Measurements from ENCODE around the gene SLC25A29.
"Not testable (repeated sequence)": the region's sequence is repeated elsewhere in the genome, so short reads cannot be mapped to it uniquely, and the experiment has no call there.

The SLC25A29 gene

DNA sequence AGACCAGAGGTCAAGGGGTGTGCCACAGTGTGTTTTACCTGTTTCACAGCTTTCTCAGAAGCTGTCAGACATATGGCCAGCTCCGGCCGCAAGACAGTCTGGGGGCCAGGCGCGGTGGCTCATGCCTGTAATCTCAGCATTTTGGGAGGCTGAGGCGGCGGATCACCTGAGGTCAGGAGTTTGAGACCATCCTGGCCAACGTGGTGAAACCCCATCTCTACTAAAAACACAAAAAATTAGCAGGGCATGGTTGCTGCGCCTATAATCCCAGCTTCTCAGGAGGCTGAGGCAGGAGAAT, 18.3 kb downstream of the SLC25A29 start:
- H2BK120ac ChIP-seq (ENCODE audit: low read depth, low read length); H3K79me2 ChIP-seq (ENCODE audit: control insufficient read depth, insufficient read depth, low read length); H3K27ac ChIP-seq (ENCODE audit: low read depth, low read length); H4K8ac ChIP-seq (ENCODE audit: low read depth, low read length); H3K4me2 ChIP-seq (ENCODE audit: low read length); H2BK5ac ChIP-seq (ENCODE audit: low read length); H4K5ac ChIP-seq (ENCODE audit: low read length); H2AK5ac ChIP-seq (ENCODE audit: low read length); H3K56ac ChIP-seq (ENCODE audit: low read length); H3K4me1 ChIP-seq (ENCODE audit: control insufficient read depth, low read depth, low read length); H2BK15ac ChIP-seq (replicated peaks; ENCODE audit: low read depth); H3K23ac ChIP-seq (ENCODE audit: low read length); H3K36me3 ChIP-seq (ENCODE audit: control insufficient read depth, insufficient read depth, low read length); H3K18ac ChIP-seq (ENCODE audit: low read length); H3K9ac ChIP-seq (ENCODE audit: low read length); DNase-seq; H3K79me1 ChIP-seq (ENCODE audit: low read length); H3K4ac ChIP-seq (ENCODE audit: low read depth, low read length); H3K4me3 ChIP-seq (ENCODE audit: low read length); H3K27me3 ChIP-seq (ENCODE audit: insufficient read depth, low read length, poor library complexity): not testable (repeated sequence)
- no CpG with 5 or more reads among the region's 8 CpGs for WGBS (ENCODE audit: extremely low coverage, insufficient coverage, low lambda C conversion rate)

DNA sequence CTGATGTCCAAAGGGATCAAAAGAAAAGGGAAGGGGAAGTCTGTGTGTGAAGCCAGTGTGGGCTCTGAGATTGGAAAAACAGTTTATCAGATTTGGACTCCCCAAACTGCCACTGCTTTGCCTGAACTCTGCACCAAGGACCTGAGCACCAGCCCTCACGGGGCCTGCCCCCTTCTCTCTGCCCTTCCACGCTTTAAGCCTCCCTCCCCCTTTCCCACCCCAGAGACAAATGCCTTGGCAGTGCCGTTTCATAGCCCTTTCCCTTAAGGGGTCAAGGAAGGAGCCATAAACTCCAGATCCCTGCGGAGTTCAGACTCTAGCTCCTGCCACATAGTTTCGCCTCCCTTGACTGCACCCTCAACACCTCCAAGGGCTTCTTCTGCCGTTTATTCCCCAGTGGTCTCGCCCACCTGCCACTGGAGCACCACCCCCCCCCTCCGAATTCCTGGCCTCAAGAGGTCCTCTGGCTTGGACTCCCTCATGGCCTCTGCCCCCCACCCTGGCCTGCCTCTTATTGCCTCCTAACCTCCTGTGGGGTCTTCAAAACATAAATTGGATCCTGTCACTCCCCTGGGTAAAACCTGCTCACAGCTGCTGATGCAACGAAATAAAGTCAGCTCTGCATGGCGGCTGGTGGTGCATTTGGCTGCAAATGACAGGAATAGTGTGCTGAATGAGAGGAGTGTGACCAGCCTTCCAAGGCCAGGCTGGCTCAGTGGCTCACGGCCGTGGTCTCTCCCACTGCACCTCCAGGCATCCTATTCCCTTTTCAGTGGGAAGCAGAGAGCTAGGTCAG, 18.8 kb downstream of the SLC25A29 start:
- Histone ChIP-seq H3K27me3 (ENCODE audit: insufficient read depth, low read length, poor library complexity) (no peaks in the 10 kb centered on the region), H3K56ac (ENCODE audit: low read length) (no peak overlapping the region), H3K79me2 (ENCODE audit: control insufficient read depth, insufficient read depth, low read length) (no peaks in the 10 kb centered on the region), H3K18ac (ENCODE audit: low read length) (no peak overlapping the region), H3K4me2 (ENCODE audit: low read length) (no peak overlapping the region), H3K23ac (ENCODE audit: low read length) (no peak overlapping the region), H3K4me3 (ENCODE audit: low read length) (no peak overlapping the region), H2BK120ac (ENCODE audit: low read depth, low read length) (no peak overlapping the region), H3K4me1 (ENCODE audit: control insufficient read depth, low read depth, low read length) (peaks cover 2% of the 10 kb centered on the region), H3K27ac (ENCODE audit: low read depth, low read length) (no peak overlapping the region), H2BK5ac (ENCODE audit: low read length) (no peak overlapping the region), H4K8ac (ENCODE audit: low read depth, low read length) (no peak overlapping the region), H3K4ac (ENCODE audit: low read depth, low read length) (no peak overlapping the region), H4K5ac (ENCODE audit: low read length) (no peak overlapping the region), H3K79me1 (ENCODE audit: low read length) (no peaks in the 10 kb centered on the region), H2BK15ac (replicated peaks; ENCODE audit: low read depth) (no peak overlapping the region), H3K36me3 (ENCODE audit: control insufficient read depth, insufficient read depth, low read length) (peaks cover 5% of the 10 kb centered on the region), H2AK5ac (ENCODE audit: low read length) (no peak overlapping the region), H3K9ac (ENCODE audit: low read length) (no peak overlapping the region)
- no peak for DNase-seq
- no CpG with 5 or more reads among the region's 12 CpGs for WGBS (ENCODE audit: extremely low coverage, insufficient coverage, low lambda C conversion rate)

DNA sequence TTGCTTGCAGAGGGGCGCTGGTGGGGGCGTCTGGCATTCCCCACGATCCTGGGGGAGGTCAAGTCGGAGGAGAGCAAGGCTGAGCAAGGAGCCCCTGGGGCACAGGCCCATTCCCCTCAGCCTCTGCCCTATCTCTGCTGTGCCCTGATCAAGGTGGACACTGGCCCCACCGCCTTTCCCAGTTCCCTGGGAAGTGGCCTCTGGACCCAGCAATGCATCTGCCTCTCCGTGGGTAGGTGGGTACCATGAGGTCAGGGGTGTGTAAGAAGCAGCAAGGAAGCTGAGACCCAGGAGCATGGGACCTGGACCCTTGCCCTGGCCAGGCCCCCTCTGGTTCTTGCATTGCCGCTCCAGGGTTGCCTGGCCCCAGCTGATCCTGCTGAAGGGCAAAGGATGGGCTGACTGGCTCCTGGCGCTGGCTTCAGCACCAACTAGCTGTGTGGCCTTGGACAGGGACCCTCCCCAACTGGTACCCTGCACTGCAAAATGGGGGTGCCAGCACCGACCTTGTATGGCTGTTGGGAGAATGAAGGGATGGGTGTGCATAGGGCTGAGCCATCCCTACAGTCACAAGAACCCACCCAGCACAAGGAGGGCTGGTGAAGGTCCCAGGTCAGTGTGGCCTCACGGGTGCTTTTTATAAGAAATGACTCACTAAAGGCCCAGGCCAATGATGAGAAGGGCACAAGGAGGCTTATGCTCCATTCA, 19.6 kb downstream of the SLC25A29 start:
- H3K4ac ChIP-seq (ENCODE audit: low read depth, low read length) = no peak overlapping the region
- H3K18ac ChIP-seq (ENCODE audit: low read length) = no peak overlapping the region
- peaks cover 2% of the 10 kb centered on the region for H3K36me3 ChIP-seq (ENCODE audit: control insufficient read depth, insufficient read depth, low read length)
- H3K23ac ChIP-seq (ENCODE audit: low read length) = no peak overlapping the region
- peaks cover 2% of the 10 kb centered on the region for H3K79me2 ChIP-seq (ENCODE audit: control insufficient read depth, insufficient read depth, low read length)
- H4K8ac ChIP-seq (ENCODE audit: low read depth, low read length) = no peak overlapping the region
- H3K79me1 ChIP-seq (ENCODE audit: low read length) = peaks cover 4% of the 10 kb centered on the region
- H2BK15ac ChIP-seq (replicated peaks; ENCODE audit: low read depth) = no peak overlapping the region
- no peak overlapping the region for H3K56ac ChIP-seq (ENCODE audit: low read length)
- H3K27ac ChIP-seq (ENCODE audit: low read depth, low read length) = no peak overlapping the region
- H2AK5ac ChIP-seq (ENCODE audit: low read length) = no peak overlapping the region
- no peak overlapping the region for H4K5ac ChIP-seq (ENCODE audit: low read length)
- peaks cover 2% of the 10 kb centered on the region for H3K4me1 ChIP-seq (ENCODE audit: control insufficient read depth, low read depth, low read length)
- H3K4me2 ChIP-seq (ENCODE audit: low read length) = no peak overlapping the region
- H2BK120ac ChIP-seq (ENCODE audit: low read depth, low read length) = no peak overlapping the region
- H2BK5ac ChIP-seq (ENCODE audit: low read length) = no peak overlapping the region
- no peak for DNase-seq
- no peak overlapping the region for H3K4me3 ChIP-seq (ENCODE audit: low read length)
- no peak overlapping the region for H3K9ac ChIP-seq (ENCODE audit: low read length)
- no peaks in the 10 kb centered on the region for H3K27me3 ChIP-seq (ENCODE audit: insufficient read depth, low read length, poor library complexity)
- no CpG with 5 or more reads among the region's 10 CpGs for WGBS (ENCODE audit: extremely low coverage, insufficient coverage, low lambda C conversion rate)

DNA sequence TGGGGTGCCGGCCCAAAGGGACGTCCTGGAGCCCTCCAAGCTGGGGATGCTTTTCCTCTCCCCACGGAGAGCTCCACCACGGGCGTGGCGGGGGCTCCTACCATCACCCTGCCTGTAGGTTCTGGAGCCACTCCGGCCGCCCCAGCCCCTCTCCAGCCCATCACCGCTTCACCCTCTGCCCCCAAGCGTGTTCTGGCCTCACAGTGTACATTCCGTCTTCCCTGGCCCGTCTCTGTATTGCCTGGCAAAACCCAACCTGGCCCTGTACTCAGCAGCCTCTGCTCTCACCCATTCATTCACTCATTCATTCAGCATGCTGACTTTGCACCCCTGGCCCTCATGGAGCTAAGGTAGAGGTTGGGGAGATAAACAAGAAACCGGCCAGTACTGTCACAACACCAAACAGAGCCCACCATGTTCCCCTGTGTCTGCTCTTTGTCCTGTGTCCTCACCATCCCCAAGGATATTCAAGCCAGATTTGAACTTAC, 20.3 kb downstream of the SLC25A29 start:
- H3K4me1 ChIP-seq (ENCODE audit: control insufficient read depth, low read depth, low read length) = peaks cover 2% of the 10 kb centered on the region
- H3K18ac ChIP-seq (ENCODE audit: low read length) = no peak overlapping the region
- no peaks in the 10 kb centered on the region for H3K36me3 ChIP-seq (ENCODE audit: control insufficient read depth, insufficient read depth, low read length)
- peaks cover 7% of the 10 kb centered on the region for H3K79me1 ChIP-seq (ENCODE audit: low read length)
- no peak overlapping the region for H4K5ac ChIP-seq (ENCODE audit: low read length)
- no peaks in the 10 kb centered on the region for H3K27me3 ChIP-seq (ENCODE audit: insufficient read depth, low read length, poor library complexity)
- H3K56ac ChIP-seq (ENCODE audit: low read length) = peak overlapping the region; percentile 86
- no CpG with 5 or more reads among the region's 13 CpGs for whole genome bisulfite sequencing (ENCODE audit: extremely low coverage, insufficient coverage, low lambda C conversion rate)
- no peak overlapping the region for H2AK5ac ChIP-seq (ENCODE audit: low read length)
- no peak overlapping the region for H3K9ac ChIP-seq (ENCODE audit: low read length)
- H3K4me2 ChIP-seq (ENCODE audit: low read length) = no peak overlapping the region
- no peak overlapping the region for H3K23ac ChIP-seq (ENCODE audit: low read length)
- no peak overlapping the region for H3K27ac ChIP-seq (ENCODE audit: low read depth, low read length)
- no peak overlapping the region for H2BK5ac ChIP-seq (ENCODE audit: low read length)
- peaks cover 6% of the 10 kb centered on the region for H3K79me2 ChIP-seq (ENCODE audit: control insufficient read depth, insufficient read depth, low read length)
- no peak overlapping the region for H2BK120ac ChIP-seq (ENCODE audit: low read depth, low read length)
- no peak overlapping the region for H4K8ac ChIP-seq (ENCODE audit: low read depth, low read length)
- DNase-seq = no peak
- H3K4me3 ChIP-seq (ENCODE audit: low read length) = no peak overlapping the region
- H3K4ac ChIP-seq (ENCODE audit: low read depth, low read length) = no peak overlapping the region
- H2BK15ac ChIP-seq (replicated peaks; ENCODE audit: low read depth) = no peak overlapping the region

DNA sequence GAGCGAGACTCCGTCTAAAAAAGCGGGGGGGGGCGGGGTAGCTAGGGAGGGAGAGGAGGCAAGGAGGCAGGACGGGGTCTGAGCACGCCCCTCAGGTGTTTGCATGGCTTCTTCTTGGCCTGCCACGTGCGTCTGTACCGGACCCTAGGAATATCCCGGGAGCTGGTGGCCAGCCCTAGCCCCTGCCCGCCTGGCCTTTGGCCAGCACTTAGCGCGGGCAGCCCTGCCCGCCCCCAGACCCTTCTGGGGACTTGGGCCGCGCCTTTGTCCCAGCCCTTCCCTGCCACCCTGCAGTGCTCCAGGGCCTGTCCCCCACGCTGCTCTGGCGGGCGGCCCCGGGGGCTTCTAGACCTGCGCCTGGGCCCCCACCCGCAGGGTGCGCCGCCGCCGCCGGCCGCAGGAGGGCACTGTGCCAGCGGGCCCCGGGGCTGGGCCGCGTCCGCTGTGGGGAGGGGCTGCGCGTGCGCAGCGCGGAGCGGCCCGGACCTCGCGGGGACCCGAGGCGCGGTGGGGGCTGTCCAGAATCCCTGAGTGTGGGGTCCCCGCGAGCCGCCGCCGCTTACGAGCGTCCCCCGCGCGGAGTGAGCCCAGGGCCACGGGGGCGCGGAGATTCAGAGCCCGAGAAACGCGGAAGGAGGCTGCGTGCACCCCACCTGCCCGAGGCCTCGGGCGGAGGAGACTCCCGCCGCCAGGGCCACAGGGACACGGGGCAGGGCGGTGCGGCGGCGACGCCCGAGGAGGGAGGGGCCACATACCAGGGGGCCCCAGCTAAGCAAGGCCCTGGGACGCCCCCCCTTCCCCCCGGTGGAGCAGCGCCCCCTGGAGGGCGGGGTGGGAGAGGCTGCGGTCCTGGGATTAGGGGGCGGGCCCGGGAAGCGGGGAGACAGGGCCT, 21.0 kb downstream of the SLC25A29 start:
- peak overlapping the region; percentile 80 for H3K9ac ChIP-seq (ENCODE audit: low read length)
- no peak overlapping the region for H4K8ac ChIP-seq (ENCODE audit: low read depth, low read length)
- H3K27me3 ChIP-seq (ENCODE audit: insufficient read depth, low read length, poor library complexity) = no peaks in the 10 kb centered on the region
- no peak overlapping the region for H2BK5ac ChIP-seq (ENCODE audit: low read length)
- H3K56ac ChIP-seq (ENCODE audit: low read length) = peak overlapping the region; percentile 90
- H3K27ac ChIP-seq (ENCODE audit: low read depth, low read length) = no peak overlapping the region
- peaks cover 2% of the 10 kb centered on the region for H3K4me1 ChIP-seq (ENCODE audit: control insufficient read depth, low read depth, low read length)
- H3K36me3 ChIP-seq (ENCODE audit: control insufficient read depth, insufficient read depth, low read length) = no peaks in the 10 kb centered on the region
- no CpG with 5 or more reads among the region's 82 CpGs for WGBS (ENCODE audit: extremely low coverage, insufficient coverage, low lambda C conversion rate)
- peaks cover 10% of the 10 kb centered on the region for H3K79me1 ChIP-seq (ENCODE audit: low read length)
- no peak overlapping the region for H4K5ac ChIP-seq (ENCODE audit: low read length)
- H3K79me2 ChIP-seq (ENCODE audit: control insufficient read depth, insufficient read depth, low read length) = peaks cover 8% of the 10 kb centered on the region
- peak overlapping the region; percentile 88 for H3K18ac ChIP-seq (ENCODE audit: low read length)
- H3K4ac ChIP-seq (ENCODE audit: low read depth, low read length) = peak overlapping the region; percentile 95
- H2AK5ac ChIP-seq (ENCODE audit: low read length) = no peak overlapping the region
- no peak overlapping the region for H3K23ac ChIP-seq (ENCODE audit: low read length)
- peak overlapping the region; percentile 35 for H3K4me3 ChIP-seq (ENCODE audit: low read length)
- peak; percentile 93 for DNase-seq
- no peak overlapping the region for H2BK15ac ChIP-seq (replicated peaks; ENCODE audit: low read depth)
- peak overlapping the region; percentile 77 for H3K4me2 ChIP-seq (ENCODE audit: low read length)
- no peak overlapping the region for H2BK120ac ChIP-seq (ENCODE audit: low read depth, low read length)
